Measurements from ENCODE around the gene MBD6. TPM values are rescaled to one million over a fixed set of nuclear protein-coding genes. Genes with fewer than 3 reads are reported as not detected.
A peak's percentile ranks its signal among the peaks of the same experiment; 100 is the strongest.
"Not testable (repeated sequence)": the region's sequence is repeated elsewhere in the genome, so short reads cannot be mapped to it uniquely, and the experiment has no call there.

MBD6 gene
- total RNA-seq, 6 donors from 2014 or later = 25.1 to 184 (median 94.7) TPM

- Histone ChIP-seq H3K27me3 (no peaks in the 10 kb centered on the region), H3K4me3 (no peak overlapping the region), H3K36me3 (no peaks in the 10 kb centered on the region), H3K4me1 (no peaks in the 10 kb centered on the region), H3K9me3 (no peaks in the 10 kb centered on the region), H3K27ac (no peak overlapping the region)
- DNase-seq (no peak), ATAC-seq (ENCODE audit: low FRiP score in 2 of 2) (no peak)
- no peak for TF ChIP-seq EP300 (IDR thresholded peaks at IDR 0.05)
- no peak for TF ChIP-seq POLR2AphosphoS5 (IDR thresholded peaks at IDR 0.05)
- WGBS, 2 donors = 78 to 83% methylated on average over 7 of the region's 7 CpGs
Observed at GRCh38 chr12:57564178-57564740, 41.6 kb downstream of the MBD6 start.

GRCh38 chr12:57568838-57569237, 46.2 kb downstream of the MBD6 start:
- TF ChIP-seq CTCF (IDR thresholded peaks at IDR 0.05) (no peak), POLR2AphosphoS5 (IDR thresholded peaks at IDR 0.05) (no peak), POLR2A (IDR thresholded peaks at IDR 0.05) (no peak), EP300 (IDR thresholded peaks at IDR 0.05) (no peak)
- Histone ChIP-seq H3K27ac (no peak overlapping the region), H3K9me3 (no peaks in the 10 kb centered on the region), H3K4me1 (no peaks in the 10 kb centered on the region), H3K27me3 (no peaks in the 10 kb centered on the region), H3K4me3 (no peak overlapping the region), H3K36me3 (no peaks in the 10 kb centered on the region)
- no peak for ATAC-seq (ENCODE audit: low FRiP score in 2 of 2)
- no peak for DNase-seq
- 68 to 71% methylated on average over 4 to 6 of the region's 6 CpGs for WGBS, 2 donors

GRCh38 chr12:57569858-57570257, 47.2 kb downstream of the MBD6 start:
- TF ChIP-seq POLR2A (IDR thresholded peaks at IDR 0.05) = no peak
- TF ChIP-seq CTCF (IDR thresholded peaks at IDR 0.05) = no peak
- TF ChIP-seq EP300 (IDR thresholded peaks at IDR 0.05) = no peak
- TF ChIP-seq POLR2AphosphoS5 (IDR thresholded peaks at IDR 0.05) = no peak
- no peaks in the 10 kb centered on the region for H3K4me1 ChIP-seq
- H3K9me3 ChIP-seq = no peaks in the 10 kb centered on the region
- H3K4me3 ChIP-seq = no peak overlapping the region
- DNase-seq = peak in 1 of 2 donors; percentile 70
- H3K36me3 ChIP-seq = no peaks in the 10 kb centered on the region
- WGBS, 2 donors = 89 to 90% methylated on average over 18 of the region's 18 CpGs
- H3K27me3 ChIP-seq = no peaks in the 10 kb centered on the region
- ATAC-seq (ENCODE audit: low FRiP score in 2 of 2) = no peak
- no peak overlapping the region for H3K27ac ChIP-seq

GRCh38 chr12:57570438-57570837, 47.8 kb downstream of the MBD6 start:
- peak in 1 of 2 donors; percentile 52 for DNase-seq
- not testable (repeated sequence) for H3K36me3 ChIP-seq; H3K4me1 ChIP-seq; H3K27me3 ChIP-seq; H3K4me3 ChIP-seq; H3K9me3 ChIP-seq; H3K27ac ChIP-seq; ATAC-seq (ENCODE audit: low FRiP score in 2 of 2)
- WGBS, 2 donors = 81 to 82% methylated on average over 13 of the region's 13 CpGs

GRCh38 chr12:57571926-57572762, 49.5 kb downstream of the MBD6 start:
- Histone ChIP-seq H3K9me3 (no peaks in the 10 kb centered on the region), H3K4me1 (no peaks in the 10 kb centered on the region), H3K27me3 (no peaks in the 10 kb centered on the region), H3K27ac (no peak overlapping the region), H3K4me3 (no peak overlapping the region), H3K36me3 (no peaks in the 10 kb centered on the region)
- ATAC-seq (ENCODE audit: low FRiP score in 2 of 2) = peak in 1 of 2 donors; percentile 28
- no peak for TF ChIP-seq POLR2AphosphoS5 (IDR thresholded peaks at IDR 0.05)
- no peak for TF ChIP-seq EP300 (IDR thresholded peaks at IDR 0.05)
- TF ChIP-seq POLR2A (IDR thresholded peaks at IDR 0.05) = no peak
- TF ChIP-seq CTCF (IDR thresholded peaks at IDR 0.05) = no peak
- 92 to 93% methylated on average over 12 of the region's 12 CpGs for WGBS, 2 donors
- DNase-seq = no peak

Data from upper lobe of left lung (tissue), 6 donors.